Tibial nerve (tissue), 4 donors: ENCODE data around the gene TMEM135. TPM values are rescaled to one million over a fixed set of nuclear protein-coding genes. Genes with fewer than 3 reads are reported as not detected.

Experiments
- DNase-seq, 2 donors: peaks; one replicate each; pipeline ENCODE4 v3.0.0-alpha.2; 2019; ENCODE audit warnings: low spot score in 2 of 2
- H3K27ac ChIP-seq, 4 donors: fragments of 200-600 bp; sonication (generic) in 3 of 4; one replicate each; pipeline ENCODE4 v1.5.1; 2017 to 2019; ENCODE audit warnings: mild to moderate bottlenecking in 1 of 4
- H3K27me3 ChIP-seq, 2 donors: fragments of 200-600 bp; sonication (generic) in 1 of 2; one replicate each; pipeline versions ENCODE4 v1.5.1 to v1.6.0; 2017 to 2019
- H3K36me3 ChIP-seq, 3 donors: fragments of 200-600 bp; sonication (generic); one replicate each; pipeline ENCODE4 v1.5.1; 2018 to 2019
- H3K4me1 ChIP-seq, 4 donors: fragments of 200-600 bp; sonication (generic) in 3 of 4; one replicate each; pipeline ENCODE4 v1.5.1; 2017 to 2019
- H3K4me3 ChIP-seq, 4 donors: fragments of 200-600 bp; sonication (generic) in 3 of 4; one replicate each; pipeline ENCODE4 v1.5.1; 2017 to 2019; ENCODE audit warnings: mild to moderate bottlenecking in 1 of 4, moderate library complexity in 1 of 4
- H3K9me3 ChIP-seq, 4 donors: fragments of 200-600 bp; sonication (generic) in 3 of 4; one replicate each; pipeline ENCODE4 v1.5.1; 2017 to 2019
- CTCF ChIP-seq, 5 experiments: fragments of 200-600 bp in 3 of 5; fragments of 450-650 bp in 2 of 5; sonication (generic) in 3 of 5; IDR thresholded peaks; one replicate each; pipeline ENCODE4 v1.5.1; 2016 to 2019; ENCODE audit warnings: antibody characterized with exemption in 5 of 5, mild to moderate bottlenecking in 3 of 5, moderate library complexity in 2 of 5
- EP300 ChIP-seq, 2 donors: sonication (generic); formaldehyde crosslinking; IDR thresholded peaks; one replicate each; pipeline ENCODE4 v1.6.1; 2017; ENCODE audit warnings: antibody characterized with exemption in 2 of 2, mild to moderate bottlenecking in 1 of 2
- POLR2A ChIP-seq, 2 donors: fragments of 450-650 bp; IDR thresholded peaks; one replicate each; pipeline ENCODE4 v1.6.1; 2017; ENCODE audit warnings: antibody characterized with exemption in 2 of 2, mild to moderate bottlenecking in 2 of 2, moderate library complexity in 2 of 2
- WGBS, 2 donors: methylation state at CpG; one replicate each; pipeline ENCODE4 v1.1.5; 2018; 5-methylcytosine and 5-hydroxymethylcytosine counted together
- total RNA-seq, 4 donors: library from RNA; depleted of rRNA; stranded (reverse); fragments of >200 nt; gene quantifications; one replicate each; pipeline ENCODE4 v1.1.0, GENCODE V29; 2016

Gene TMEM135
- total RNA-seq, 4 donors from 2014 or later: 23.2 to 28.5 (median 25.6) TPM

- WGBS, 2 donors: 77 to 78% methylated on average over 3 of the region's 3 CpGs
- H3K9me3 ChIP-seq: no peaks in the 10 kb centered on the region
- no peaks in the 10 kb centered on the region for H3K27me3 ChIP-seq
- no peak for DNase-seq
- no peak for TF ChIP-seq EP300 (IDR thresholded peaks at IDR 0.05)
- TF ChIP-seq CTCF (IDR thresholded peaks at IDR 0.05): no peak
- no peak for TF ChIP-seq POLR2A (IDR thresholded peaks at IDR 0.05)
- peaks cover 0 to 4% (median 0%) of the 10 kb centered on the region in 4 donors for H3K4me1 ChIP-seq
- H3K27ac ChIP-seq: no peak overlapping the region
- H3K36me3 ChIP-seq: no peaks in the 10 kb centered on the region
- no peak overlapping the region for H3K4me3 ChIP-seq
Observed at GRCh38 chr11:87110443-87111131, 72.9 kb downstream of the TMEM135 start.

GRCh38 chr11:87114093-87114492 lies 76.4 kb downstream of the TMEM135 start:
- Histone ChIP-seq H3K9me3 (no peaks in the 10 kb centered on the region), H3K27me3 (no peaks in the 10 kb centered on the region), H3K27ac (no peak overlapping the region), H3K4me1 (peaks cover 0 to 4% (median 0%) of the 10 kb centered on the region in 4 donors), H3K36me3 (no peaks in the 10 kb centered on the region), H3K4me3 (no peak overlapping the region)
- no peak for TF ChIP-seq CTCF (IDR thresholded peaks at IDR 0.05)
- no peak for TF ChIP-seq EP300 (IDR thresholded peaks at IDR 0.05)
- TF ChIP-seq POLR2A (IDR thresholded peaks at IDR 0.05): no peak
- WGBS, 2 donors: 45 to 60% methylated on average over 1 of the region's 1 CpG
- no peak for DNase-seq

- TF ChIP-seq POLR2A (IDR thresholded peaks at IDR 0.05) (no peak), CTCF (IDR thresholded peaks at IDR 0.05) (no peak), EP300 (IDR thresholded peaks at IDR 0.05) (no peak)
- Histone ChIP-seq H3K4me1 (peaks cover 0 to 4% (median 0%) of the 10 kb centered on the region in 4 donors), H3K27me3 (no peaks in the 10 kb centered on the region), H3K36me3 (no peaks in the 10 kb centered on the region), H3K4me3 (no peak overlapping the region), H3K9me3 (no peaks in the 10 kb centered on the region), H3K27ac (no peak overlapping the region)
- WGBS, 2 donors: 75 to 78% methylated on average over 1 of the region's 1 CpG
- DNase-seq: no peak
Observed at GRCh38 chr11:87116185-87116584, 78.5 kb downstream of the TMEM135 start.

DNA sequence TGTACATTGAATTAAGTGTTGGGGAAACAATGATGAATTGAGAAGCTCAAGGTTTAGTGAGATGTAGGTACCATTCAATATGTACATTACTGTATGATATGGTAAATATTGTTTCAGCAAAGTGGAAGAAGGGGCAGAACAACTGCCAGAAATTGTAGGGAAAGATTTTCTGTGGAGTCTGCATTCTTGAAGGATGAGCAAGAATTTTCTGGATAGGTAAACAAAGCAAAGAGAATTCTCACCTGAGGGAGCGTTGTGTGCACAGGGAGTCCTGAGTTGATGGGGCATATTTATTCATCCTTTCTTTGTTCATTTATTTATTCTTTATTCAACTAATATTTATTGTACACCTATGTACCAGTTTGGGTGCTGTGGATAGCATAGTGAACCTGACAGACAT lies 83.2 kb downstream of the TMEM135 start:
- Histone ChIP-seq H3K4me3 (no peak overlapping the region), H3K9me3 (no peaks in the 10 kb centered on the region), H3K36me3 (no peaks in the 10 kb centered on the region), H3K4me1 (peaks cover 0 to 6% (median 0%) of the 10 kb centered on the region in 4 donors), H3K27me3 (no peaks in the 10 kb centered on the region), H3K27ac (no peak overlapping the region)
- no peak for TF ChIP-seq POLR2A (IDR thresholded peaks at IDR 0.05)
- no peak for TF ChIP-seq CTCF (IDR thresholded peaks at IDR 0.05)
- TF ChIP-seq EP300 (IDR thresholded peaks at IDR 0.05): no peak
- DNase-seq: no peak
- 95 to 97% methylated on average over 1 of the region's 1 CpG for WGBS, 2 donors

GRCh38 chr11:87122852-87123251 lies 85.1 kb downstream of the TMEM135 start:
- DNase-seq: no peak
- Histone ChIP-seq H3K9me3 (no peaks in the 10 kb centered on the region), H3K27ac (no peak overlapping the region), H3K36me3 (no peaks in the 10 kb centered on the region), H3K4me1 (peaks cover 0 to 10% (median 0%) of the 10 kb centered on the region in 4 donors), H3K27me3 (no peaks in the 10 kb centered on the region), H3K4me3 (no peak overlapping the region)
- no peak for TF ChIP-seq CTCF (IDR thresholded peaks at IDR 0.05)
- TF ChIP-seq POLR2A (IDR thresholded peaks at IDR 0.05): no peak
- TF ChIP-seq EP300 (IDR thresholded peaks at IDR 0.05): no peak
- WGBS, 2 donors: 92 to 96% methylated on average over 3 of the region's 3 CpGs
